Lung (tissue), 12 donors: ENCODE measurements around the gene POGZ. TPM values are rescaled to one million over a fixed set of nuclear protein-coding genes. Genes with fewer than 3 reads are reported as not detected.

Experiments used
- ATAC-seq: fragments of 200-7000 bp; cut with Tn5 transposase; one replicate; pipeline ENCODE4 v1.9.1; 2020; ENCODE audit warnings: moderate number of reproducible peaks; ENCODE audit not compliant: insufficient read depth, low FRiP score
- DNase-seq, 3 donors: peaks; one replicate each; pipeline ENCODE4 v3.0.0-alpha.2; 2013 to 2017
- H3K27ac ChIP-seq, 2 donors: one replicate each; pipeline ENCODE4 v1.5.1; 2013; ENCODE audit warnings: mild to moderate bottlenecking in 2 of 2, moderate library complexity in 2 of 2, control low read depth in 1 of 2, inconsistent platforms in 1 of 2, low read depth in 1 of 2, low read length in 1 of 2
- H3K27me3 ChIP-seq, 3 donors: one replicate each; pipeline ENCODE4 v1.5.1; 2013; ENCODE audit warnings: low read length in 2 of 3; ENCODE audit not compliant: control insufficient read depth in 3 of 3, insufficient read depth in 3 of 3
- H3K36me3 ChIP-seq, 4 donors: one replicate each; pipeline ENCODE4 v1.5.1; 2013; ENCODE audit warnings: low read length in 4 of 4, mild to moderate bottlenecking in 1 of 4, moderate library complexity in 1 of 4; ENCODE audit not compliant: control insufficient read depth in 4 of 4, insufficient read depth in 4 of 4
- H3K4me1 ChIP-seq, 5 donors: one replicate each; pipeline ENCODE4 v1.5.1; 2013; ENCODE audit warnings: low read length in 5 of 5, mild to moderate bottlenecking in 2 of 5, moderate library complexity in 1 of 5; ENCODE audit not compliant: control insufficient read depth in 5 of 5, insufficient read depth in 5 of 5
- H3K4me3 ChIP-seq: one replicate; pipeline ENCODE4 v1.5.1; 2013; ENCODE audit warnings: mild to moderate bottlenecking, control low read depth, moderate library complexity
- H3K9ac ChIP-seq, 2 donors: one replicate each; pipeline ENCODE4 v1.5.1; 2013; ENCODE audit warnings: low read length in 2 of 2, control low read depth in 1 of 2; ENCODE audit not compliant: insufficient read depth in 1 of 2
- H3K9me3 ChIP-seq, 4 donors: one replicate each; pipeline ENCODE4 v1.5.1; 2013; ENCODE audit warnings: low read length in 3 of 4, mild to moderate bottlenecking in 1 of 4, moderate library complexity in 1 of 4; ENCODE audit not compliant: control insufficient read depth in 4 of 4, insufficient read depth in 3 of 4
- WGBS, 2 donors: extraction: QIAGEN DNeasy Blood & Tissue Kit; methylation state at CpG; one replicate each; pipeline ENCODE4 v1.1.7; 2013; 5-methylcytosine and 5-hydroxymethylcytosine counted together
- polyA plus RNA-seq, 2 donors: library from polyadenylated mRNA; stranded (reverse); fragments of 200-250 nt; gene quantifications; one replicate each; pipeline ENCODE4 v1.2.1, GENCODE V29; 2013
- total RNA-seq, 2 donors: library from RNA; depleted of rRNA in 1 of 2; stranded (reverse); fragments of >200 nt in 1 of 2; gene quantifications; one replicate each; pipeline ENCODE4 v1.2.1, GENCODE V29; 2014 to 2021
- TF ChIP-seq, protein P1 (sequence below): IDR thresholded peaks from 2 replicates; pipeline ENCODE4 v1.5.1; 2012; ENCODE audit warnings: mild to moderate bottlenecking; ENCODE audit errors: control extremely low read depth, extremely low read depth
- donor health status: control.
- donor health status: control.
- donor health status: Bipolar disorder and iron deficiency.
- donor health status: healthy.
- donor health status: DM: yes; HTN: yes; CAD: no.

The POGZ gene
- total and polyA plus RNA-seq, 4 donors, result 12.6 to 131 (median 41.6) TPM

DNA sequence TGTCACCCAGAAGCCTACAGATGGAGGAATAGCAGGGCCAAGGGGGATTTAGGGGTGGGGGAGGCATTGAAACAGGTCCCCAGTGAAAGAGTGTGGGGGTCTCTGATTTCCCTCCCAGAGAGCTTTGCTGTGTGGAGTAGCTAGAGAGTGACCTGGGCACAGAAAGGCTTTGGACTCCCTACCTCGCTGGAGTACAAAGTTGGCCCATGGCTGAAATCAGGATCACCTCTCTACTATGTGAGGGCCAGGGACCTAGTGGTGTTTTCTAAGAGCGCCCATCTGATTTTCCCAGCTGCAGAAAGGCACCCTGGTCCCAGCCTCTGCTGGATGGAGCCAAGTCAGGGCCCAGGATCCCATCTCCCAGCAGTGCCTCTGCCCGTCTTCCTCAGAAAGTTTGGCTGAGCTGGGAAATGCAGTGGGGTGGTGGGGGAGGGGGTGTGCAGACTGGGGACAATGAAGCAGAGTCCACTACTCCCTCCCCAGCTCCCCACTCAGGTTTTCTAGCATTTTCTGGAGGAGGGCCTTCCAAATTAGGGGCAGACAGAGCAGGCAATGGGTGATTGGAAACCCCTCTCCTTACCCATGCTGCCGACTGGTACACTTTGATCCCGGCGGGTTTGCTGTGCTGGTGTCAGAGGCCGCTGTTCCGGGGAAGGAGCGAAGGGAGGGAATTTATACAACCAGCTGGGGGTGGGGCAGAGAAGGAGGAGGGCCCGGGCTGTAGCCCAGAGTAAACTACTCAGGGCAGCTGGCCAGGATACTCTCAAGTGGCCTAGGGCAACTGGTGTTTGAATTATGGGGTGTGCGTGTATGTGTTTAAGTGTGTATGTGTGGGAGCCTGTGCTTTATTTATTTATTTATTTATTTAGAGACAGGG is 87.0 kb downstream of the POGZ start, which contains the start of gene SELENBP1:
Gene SELENBP1 (minus strand): TSS at position 648 of the 877 bp plus-strand sequence. CDS start 64 bp downstream, at position 584.
- 37 to 59% methylated on average over 11 of the region's 11 CpGs for WGBS, 2 donors
- Histone ChIP-seq H3K4me3 (peak within 1 kb of the TSS; percentile 39), H3K27ac (peak within 1 kb of the TSS; percentile 17 to 85), H3K27me3 (no peaks in the 10 kb centered on the region), H3K9me3 (no peaks in the 10 kb centered on the region), H3K9ac (peak within 1 kb of the TSS in 1 of 2 donors; percentile 87), H3K4me1 (peaks cover 7 to 38% (median 21%) of the 10 kb centered on the region in 5 donors), H3K36me3 (peaks cover 0 to 13% (median 7%) of the 10 kb centered on the region in 4 donors)
- TF ChIP-seq, protein P1, sequence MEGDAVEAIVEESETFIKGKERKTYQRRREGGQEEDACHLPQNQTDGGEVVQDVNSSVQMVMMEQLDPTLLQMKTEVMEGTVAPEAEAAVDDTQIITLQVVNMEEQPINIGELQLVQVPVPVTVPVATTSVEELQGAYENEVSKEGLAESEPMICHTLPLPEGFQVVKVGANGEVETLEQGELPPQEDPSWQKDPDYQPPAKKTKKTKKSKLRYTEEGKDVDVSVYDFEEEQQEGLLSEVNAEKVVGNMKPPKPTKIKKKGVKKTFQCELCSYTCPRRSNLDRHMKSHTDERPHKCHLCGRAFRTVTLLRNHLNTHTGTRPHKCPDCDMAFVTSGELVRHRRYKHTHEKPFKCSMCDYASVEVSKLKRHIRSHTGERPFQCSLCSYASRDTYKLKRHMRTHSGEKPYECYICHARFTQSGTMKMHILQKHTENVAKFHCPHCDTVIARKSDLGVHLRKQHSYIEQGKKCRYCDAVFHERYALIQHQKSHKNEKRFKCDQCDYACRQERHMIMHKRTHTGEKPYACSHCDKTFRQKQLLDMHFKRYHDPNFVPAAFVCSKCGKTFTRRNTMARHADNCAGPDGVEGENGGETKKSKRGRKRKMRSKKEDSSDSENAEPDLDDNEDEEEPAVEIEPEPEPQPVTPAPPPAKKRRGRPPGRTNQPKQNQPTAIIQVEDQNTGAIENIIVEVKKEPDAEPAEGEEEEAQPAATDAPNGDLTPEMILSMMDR, result no peak
- peak; percentile 93 to 97 (median 96) for DNase-seq
- peak; percentile 61 for ATAC-seq

DNA sequence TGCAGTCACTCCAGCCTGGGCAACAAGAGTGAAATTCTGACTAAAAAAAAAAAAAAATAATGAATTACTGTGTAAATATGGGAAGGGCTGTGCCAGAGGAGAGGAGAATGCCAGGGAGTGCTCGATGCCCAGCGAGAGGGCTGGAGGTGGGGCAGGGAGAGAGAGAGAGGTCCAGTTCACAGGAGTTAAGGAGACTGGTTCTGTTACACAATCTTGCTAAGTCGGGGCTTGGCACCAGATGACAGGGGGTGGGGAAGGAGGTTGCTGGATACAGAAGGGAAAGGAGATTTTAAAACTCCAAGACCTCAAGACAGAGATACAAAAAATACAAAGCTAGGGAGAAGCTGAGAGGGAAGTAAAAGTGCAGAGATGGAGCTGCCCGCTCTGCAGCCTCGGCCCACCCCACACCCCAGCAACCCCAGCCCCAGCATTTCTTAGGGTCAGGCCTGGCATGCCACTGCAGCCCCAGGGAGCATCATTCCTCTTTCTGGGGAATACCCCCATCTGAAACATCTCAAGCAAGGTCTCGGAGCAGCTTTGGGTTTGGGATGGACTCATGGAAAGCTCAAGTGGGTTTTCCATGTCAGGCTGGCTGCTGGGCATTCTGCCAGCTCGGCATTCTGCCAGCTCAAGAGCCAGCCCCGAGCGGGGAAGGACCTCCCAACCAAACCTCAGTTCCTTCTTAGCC is 87.8 kb downstream of the POGZ start:
- TF ChIP-seq, protein P1, result no peak
- H3K36me3 ChIP-seq, result peaks cover 0 to 17% (median 11%) of the 10 kb centered on the region in 4 donors
- 19 to 39% methylated on average over 9 of the region's 9 CpGs for WGBS, 2 donors
- DNase-seq (peak; percentile 89 to 92 (median 91)), ATAC-seq (peak; percentile 63)
- peak overlapping the region; percentile 39 for H3K4me3 ChIP-seq
- peak overlapping the region; percentile 17 to 85 for H3K27ac ChIP-seq
- H3K9me3 ChIP-seq, result no peaks in the 10 kb centered on the region
- H3K27me3 ChIP-seq, result no peaks in the 10 kb centered on the region
- peak overlapping the region in 1 of 2 donors; percentile 87 for H3K9ac ChIP-seq
- peaks cover 7 to 38% (median 21%) of the 10 kb centered on the region in 5 donors for H3K4me1 ChIP-seq

DNA sequence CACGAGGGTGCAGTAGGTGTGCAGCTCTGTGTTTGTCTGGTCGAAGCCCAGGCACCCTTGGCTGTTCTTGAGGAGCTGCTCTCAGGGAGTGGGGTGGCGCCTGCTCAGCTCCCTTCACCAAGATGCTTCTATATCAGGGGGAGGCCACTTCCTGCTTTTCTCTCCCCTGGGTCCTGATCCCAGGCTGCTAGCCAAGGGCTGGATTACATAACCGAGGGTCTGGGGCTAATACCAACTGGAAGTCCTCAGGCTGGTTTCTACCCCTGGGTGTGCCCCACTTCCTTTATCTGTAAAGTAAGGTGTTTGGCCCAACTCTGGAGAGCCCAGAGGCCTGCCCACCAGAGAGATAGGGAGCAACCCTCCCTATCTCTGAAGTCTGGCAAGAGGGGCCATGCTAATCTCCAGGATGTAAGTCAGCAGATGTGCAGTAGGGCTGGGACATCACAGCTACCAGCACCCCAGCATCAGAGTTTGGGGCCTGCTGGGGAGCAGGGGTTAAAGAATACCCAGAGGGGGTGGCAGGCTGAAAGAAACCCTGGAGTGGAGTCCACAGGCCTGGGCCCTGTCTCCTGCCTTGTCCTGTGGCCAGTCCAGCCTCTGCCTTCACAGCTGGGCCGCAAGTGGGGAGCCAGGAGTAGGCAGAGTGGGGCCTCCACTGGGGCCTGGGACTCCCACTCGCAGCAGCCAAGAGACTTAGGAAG is 88.9 kb downstream of the POGZ start:
- DNase-seq, result peak; percentile 35 to 57 (median 41)
- no peaks in the 10 kb centered on the region for H3K9me3 ChIP-seq
- no peak overlapping the region for H3K4me3 ChIP-seq
- H3K4me1 ChIP-seq, result peaks cover 7 to 38% (median 21%) of the 10 kb centered on the region in 5 donors
- no peak for ATAC-seq
- TF ChIP-seq, protein P1, result no peak
- H3K27ac ChIP-seq, result peak overlapping the region in 1 of 2 donors; percentile 86
- peak overlapping the region in 1 of 2 donors; percentile 23 for H3K9ac ChIP-seq
- peaks cover 0 to 27% (median 18%) of the 10 kb centered on the region in 4 donors for H3K36me3 ChIP-seq
- 42% methylated on average over 6 of the region's 6 CpGs for WGBS, 2 donors
- H3K27me3 ChIP-seq, result no peaks in the 10 kb centered on the region
